GM06990 (cell line): ENCODE data around the gene COQ8B.

Experiments used
- DNase-seq: peaks from one replicate; pipeline ENCODE4 v3.0.0-alpha.2; 2011; ENCODE audit not compliant: insufficient read length; ENCODE audit errors: extremely low read depth
- H3K27me3 ChIP-seq: replicated peaks from 2 replicates; pipeline ENCODE4 v1.6.0; 2011; ENCODE audit warnings: low read length; ENCODE audit not compliant: control insufficient read depth, insufficient read depth
- H3K36me3 ChIP-seq: 2 replicates; pipeline ENCODE4 v1.5.1; 2011; ENCODE audit warnings: low read length; ENCODE audit not compliant: control insufficient read depth, insufficient read depth
- H3K4me3 ChIP-seq: replicated peaks from 2 replicates; pipeline ENCODE4 v1.5.1; 2011; ENCODE audit warnings: low read depth, mild to moderate bottlenecking, control low read depth, low read length
- TF ChIP-seq, protein P1 (sequence below): IDR thresholded peaks from 2 replicates; pipeline ENCODE4 v1.5.1; 2011; ENCODE audit warnings: low read length, control low read depth, mild to moderate bottlenecking, inconsistent platforms; ENCODE audit not compliant: insufficient read depth, poor library complexity, severe bottlenecking

COQ8B gene

DNA sequence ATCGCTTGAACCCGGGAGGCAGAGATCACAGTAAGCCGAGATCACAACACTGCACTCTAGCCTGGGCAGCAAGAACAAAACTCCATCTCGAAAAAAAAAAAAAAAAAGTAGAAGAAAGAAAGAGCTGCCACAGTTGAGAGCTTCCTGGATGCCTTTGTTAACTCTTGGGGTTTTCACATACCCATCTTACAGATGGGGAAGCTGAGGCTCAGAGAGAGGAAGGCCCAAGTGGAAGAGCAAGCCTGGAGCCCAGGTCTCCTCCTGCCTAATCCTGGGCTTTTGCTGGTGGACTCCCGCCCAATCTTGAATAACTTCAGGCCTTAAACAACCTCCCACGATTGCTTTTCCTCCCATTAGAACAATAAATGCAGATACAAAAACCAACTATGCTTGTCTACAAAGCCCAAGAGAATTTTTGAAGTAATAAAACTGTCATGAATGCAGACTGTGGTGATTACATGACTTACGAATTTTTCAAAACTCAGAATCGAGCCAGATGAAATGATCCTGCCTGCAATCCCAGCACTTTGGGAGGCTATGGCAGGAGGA is 73.9 kb downstream of the COQ8B start:
- Histone ChIP-seq H3K36me3 (no peaks in the 10 kb centered on the region), H3K4me3 (no peak overlapping the region), H3K27me3 (no peaks in the 10 kb centered on the region)
- TF ChIP-seq, protein P1, sequence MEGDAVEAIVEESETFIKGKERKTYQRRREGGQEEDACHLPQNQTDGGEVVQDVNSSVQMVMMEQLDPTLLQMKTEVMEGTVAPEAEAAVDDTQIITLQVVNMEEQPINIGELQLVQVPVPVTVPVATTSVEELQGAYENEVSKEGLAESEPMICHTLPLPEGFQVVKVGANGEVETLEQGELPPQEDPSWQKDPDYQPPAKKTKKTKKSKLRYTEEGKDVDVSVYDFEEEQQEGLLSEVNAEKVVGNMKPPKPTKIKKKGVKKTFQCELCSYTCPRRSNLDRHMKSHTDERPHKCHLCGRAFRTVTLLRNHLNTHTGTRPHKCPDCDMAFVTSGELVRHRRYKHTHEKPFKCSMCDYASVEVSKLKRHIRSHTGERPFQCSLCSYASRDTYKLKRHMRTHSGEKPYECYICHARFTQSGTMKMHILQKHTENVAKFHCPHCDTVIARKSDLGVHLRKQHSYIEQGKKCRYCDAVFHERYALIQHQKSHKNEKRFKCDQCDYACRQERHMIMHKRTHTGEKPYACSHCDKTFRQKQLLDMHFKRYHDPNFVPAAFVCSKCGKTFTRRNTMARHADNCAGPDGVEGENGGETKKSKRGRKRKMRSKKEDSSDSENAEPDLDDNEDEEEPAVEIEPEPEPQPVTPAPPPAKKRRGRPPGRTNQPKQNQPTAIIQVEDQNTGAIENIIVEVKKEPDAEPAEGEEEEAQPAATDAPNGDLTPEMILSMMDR = no peak
- no peak for DNase-seq

DNA sequence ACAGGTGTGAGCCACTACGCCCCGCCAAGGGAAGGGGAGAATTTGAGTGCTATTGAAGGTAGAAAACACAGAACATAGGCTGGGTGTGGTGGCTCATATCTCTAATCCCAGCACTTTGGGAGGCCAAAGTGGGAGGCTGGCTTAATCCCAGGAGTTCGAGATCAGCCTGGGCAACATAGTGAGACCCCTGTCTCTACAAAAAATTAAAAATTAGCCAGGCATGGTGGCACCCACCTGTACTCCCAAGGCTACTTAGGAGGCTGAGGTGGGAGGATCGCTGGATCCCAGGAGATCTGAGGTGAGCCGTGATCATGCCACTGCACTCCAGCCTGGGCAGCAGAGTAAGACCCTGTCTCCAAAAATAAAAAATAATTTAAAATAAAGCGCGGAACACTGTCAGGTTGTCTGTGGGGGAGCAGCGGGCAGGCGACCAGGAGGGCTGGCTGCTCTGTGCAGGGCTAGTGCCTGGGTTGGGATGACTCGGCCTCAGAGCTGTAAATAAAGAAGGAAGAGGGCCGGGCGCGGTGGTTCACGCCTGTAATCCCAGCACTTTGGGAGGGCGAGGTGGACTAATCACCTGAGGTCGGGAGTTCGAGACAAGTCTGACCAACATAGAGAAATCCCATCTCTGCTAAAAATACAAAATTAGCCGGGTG is 74.5 kb downstream of the COQ8B start:
- DNase-seq = no peak
- TF ChIP-seq, protein P1 = no peak
- H3K4me3 ChIP-seq = no peak overlapping the region
- H3K36me3 ChIP-seq = no peaks in the 10 kb centered on the region
- no peaks in the 10 kb centered on the region for H3K27me3 ChIP-seq
